ENCODE data around the gene TULP3. TPM values are rescaled to one million over a fixed set of nuclear protein-coding genes. Genes with fewer than 3 reads are reported as not detected.

Gene TULP3
- total RNA-seq, 2 donors from 2014 or later, result 6.7 to 7.1 TPM

GRCh38 chr12:2922329-2922728 is 31.6 kb downstream of the TULP3 start:
- no peaks in the 10 kb centered on the region for H3K9me3 Mint-ChIP-seq
- H3K27me3 Mint-ChIP-seq (ENCODE audit: low read depth), result no peaks in the 10 kb centered on the region
- peaks cover 0 to 3% of the 10 kb centered on the region in 2 donors for H3K36me3 Mint-ChIP-seq (ENCODE audit: insufficient read depth in 2 of 2)

GRCh38 chr12:2923057-2923456 is 32.4 kb downstream of the TULP3 start:
- Mint-ChIP-seq H3K9me3 (no peaks in the 10 kb centered on the region), H3K27ac (no peak overlapping the region), H3K36me3 (ENCODE audit: insufficient read depth in 2 of 2) (peaks cover 0 to 3% of the 10 kb centered on the region in 2 donors), H3K27me3 (ENCODE audit: low read depth) (no peaks in the 10 kb centered on the region), H3K4me1 (ENCODE audit: low read depth) (peaks cover 8% of the 10 kb centered on the region), H3K4me3 (no peak overlapping the region)
- no peak for ATAC-seq (replicated peaks in 1 of 2)
- no peak for DNase-seq

More at GRCh38 chr12:2922329-2922728, 31.6 kb downstream of the TULP3 start:
- Mint-ChIP-seq H3K27ac (no peak overlapping the region), H3K4me1 (ENCODE audit: low read depth) (peaks cover 8% of the 10 kb centered on the region), H3K4me3 (no peak overlapping the region)
- DNase-seq, result no peak
- ATAC-seq (replicated peaks in 1 of 2), result peak; percentile 60 to 62

- Mint-ChIP-seq H3K4me1 (ENCODE audit: low read depth) (peaks cover 8% of the 10 kb centered on the region), H3K4me3 (no peak overlapping the region), H3K36me3 (ENCODE audit: insufficient read depth in 2 of 2) (peaks cover 0 to 3% of the 10 kb centered on the region in 2 donors), H3K27me3 (ENCODE audit: low read depth) (no peaks in the 10 kb centered on the region), H3K9me3 (no peaks in the 10 kb centered on the region), H3K27ac (no peak overlapping the region)
- ATAC-seq (replicated peaks in 1 of 2) (no peak), DNase-seq (no peak)
Observed at GRCh38 chr12:2924019-2924418, 33.3 kb downstream of the TULP3 start.

GRCh38 chr12:2925322-2925995 is 34.8 kb downstream of the TULP3 start:
- no peaks in the 10 kb centered on the region for H3K27me3 Mint-ChIP-seq (ENCODE audit: low read depth)
- H3K9me3 Mint-ChIP-seq, result no peaks in the 10 kb centered on the region
- peaks cover 0 to 3% of the 10 kb centered on the region in 2 donors for H3K36me3 Mint-ChIP-seq (ENCODE audit: insufficient read depth in 2 of 2)
- ATAC-seq (replicated peaks in 1 of 2) (peak; percentile 57 to 84), DNase-seq (no peak)
- H3K4me3 Mint-ChIP-seq, result no peak overlapping the region
- peaks cover 8% of the 10 kb centered on the region for H3K4me1 Mint-ChIP-seq (ENCODE audit: low read depth)
- no peak overlapping the region for H3K27ac Mint-ChIP-seq

- ATAC-seq (replicated peaks in 1 of 2) (no peak), DNase-seq (no peak)
- Mint-ChIP-seq H3K4me3 (no peak overlapping the region), H3K36me3 (ENCODE audit: insufficient read depth in 2 of 2) (no peaks in the 10 kb centered on the region), H3K9me3 (no peaks in the 10 kb centered on the region), H3K4me1 (ENCODE audit: low read depth) (no peaks in the 10 kb centered on the region), H3K27ac (no peak overlapping the region), H3K27me3 (ENCODE audit: low read depth) (no peaks in the 10 kb centered on the region)
Observed at GRCh38 chr12:2930865-2931264, 40.2 kb downstream of the TULP3 start.

GRCh38 chr12:2933586-2933985 is 42.9 kb downstream of the TULP3 start:
- Mint-ChIP-seq H3K27me3 (ENCODE audit: low read depth) (no peaks in the 10 kb centered on the region), H3K4me1 (ENCODE audit: low read depth) (no peaks in the 10 kb centered on the region), H3K9me3 (no peaks in the 10 kb centered on the region), H3K27ac (no peak overlapping the region), H3K4me3 (no peak overlapping the region), H3K36me3 (ENCODE audit: insufficient read depth in 2 of 2) (no peaks in the 10 kb centered on the region)
- no peak for ATAC-seq (replicated peaks in 1 of 2)
- no peak for DNase-seq

GRCh38 chr12:2934371-2934770 is 43.7 kb downstream of the TULP3 start:
- Mint-ChIP-seq H3K9me3 (no peaks in the 10 kb centered on the region), H3K4me1 (ENCODE audit: low read depth) (no peaks in the 10 kb centered on the region), H3K27ac (no peak overlapping the region), H3K27me3 (ENCODE audit: low read depth) (no peaks in the 10 kb centered on the region), H3K4me3 (no peak overlapping the region), H3K36me3 (ENCODE audit: insufficient read depth in 2 of 2) (no peaks in the 10 kb centered on the region)
- ATAC-seq (replicated peaks in 1 of 2), result no peak
- DNase-seq, result no peak

GRCh38 chr12:2936301-2936700 is 45.6 kb downstream of the TULP3 start:
- H3K4me3 Mint-ChIP-seq, result no peak overlapping the region
- H3K27me3 Mint-ChIP-seq (ENCODE audit: low read depth), result no peaks in the 10 kb centered on the region
- H3K27ac Mint-ChIP-seq, result no peak overlapping the region
- H3K4me1 Mint-ChIP-seq (ENCODE audit: low read depth), result no peaks in the 10 kb centered on the region
- no peaks in the 10 kb centered on the region for H3K9me3 Mint-ChIP-seq
- no peaks in the 10 kb centered on the region for H3K36me3 Mint-ChIP-seq (ENCODE audit: insufficient read depth in 2 of 2)
- DNase-seq (no peak), ATAC-seq (replicated peaks in 1 of 2) (no peak)

- ATAC-seq (replicated peaks in 1 of 2) (no peak), DNase-seq (no peak)
- no peaks in the 10 kb centered on the region for H3K9me3 Mint-ChIP-seq
- no peaks in the 10 kb centered on the region for H3K4me1 Mint-ChIP-seq (ENCODE audit: low read depth)
- no peaks in the 10 kb centered on the region for H3K36me3 Mint-ChIP-seq (ENCODE audit: insufficient read depth in 2 of 2)
- no peak overlapping the region for H3K4me3 Mint-ChIP-seq
- no peak overlapping the region for H3K27ac Mint-ChIP-seq
- no peaks in the 10 kb centered on the region for H3K27me3 Mint-ChIP-seq (ENCODE audit: low read depth)
Observed at GRCh38 chr12:2937500-2937899, 46.8 kb downstream of the TULP3 start.

GRCh38 chr12:2939191-2939590 is 48.5 kb downstream of the TULP3 start:
- Mint-ChIP-seq H3K4me3 (no peak overlapping the region), H3K27me3 (ENCODE audit: low read depth) (no peaks in the 10 kb centered on the region), H3K27ac (no peak overlapping the region), H3K36me3 (ENCODE audit: insufficient read depth in 2 of 2) (no peaks in the 10 kb centered on the region), H3K4me1 (ENCODE audit: low read depth) (no peaks in the 10 kb centered on the region), H3K9me3 (no peaks in the 10 kb centered on the region)
- ATAC-seq (replicated peaks in 1 of 2) (no peak), DNase-seq (no peak)

- Mint-ChIP-seq H3K27me3 (ENCODE audit: low read depth) (no peaks in the 10 kb centered on the region), H3K4me1 (ENCODE audit: low read depth) (no peaks in the 10 kb centered on the region), H3K27ac (no peak overlapping the region), H3K9me3 (no peaks in the 10 kb centered on the region), H3K36me3 (ENCODE audit: insufficient read depth in 2 of 2) (no peaks in the 10 kb centered on the region), H3K4me3 (no peak overlapping the region)
- DNase-seq (no peak), ATAC-seq (replicated peaks in 1 of 2) (no peak)
Observed at GRCh38 chr12:2940564-2940963, 49.9 kb downstream of the TULP3 start.

GRCh38 chr12:2941524-2941923 is 50.8 kb downstream of the TULP3 start:
- H3K4me3 Mint-ChIP-seq, result no peak overlapping the region
- no peak for DNase-seq
- no peak overlapping the region for H3K27ac Mint-ChIP-seq
- no peaks in the 10 kb centered on the region for H3K36me3 Mint-ChIP-seq (ENCODE audit: insufficient read depth in 2 of 2)
- no peaks in the 10 kb centered on the region for H3K9me3 Mint-ChIP-seq
- no peak for ATAC-seq (replicated peaks in 1 of 2)
- no peaks in the 10 kb centered on the region for H3K4me1 Mint-ChIP-seq (ENCODE audit: low read depth)
- H3K27me3 Mint-ChIP-seq (ENCODE audit: low read depth), result no peaks in the 10 kb centered on the region

GRCh38 chr12:2944401-2945047 is 53.8 kb downstream of the TULP3 start:
- H3K4me3 Mint-ChIP-seq, result peak overlapping the region; percentile 52 to 62
- DNase-seq, result peak; percentile 70 to 77
- peak; percentile 75 to 85 for ATAC-seq (replicated peaks in 1 of 2)

GRCh38 chr12:2949411-2949810 is 58.7 kb downstream of the TULP3 start:
- peaks cover 17% of the 10 kb centered on the region for H3K27me3 Mint-ChIP-seq (ENCODE audit: low read depth)
- no peaks in the 10 kb centered on the region for H3K9me3 Mint-ChIP-seq
- ATAC-seq (replicated peaks in 1 of 2), result no peak
- no peak overlapping the region for H3K4me3 Mint-ChIP-seq
- H3K4me1 Mint-ChIP-seq (ENCODE audit: low read depth), result no peaks in the 10 kb centered on the region
- H3K27ac Mint-ChIP-seq, result no peak overlapping the region
- DNase-seq, result no peak
- no peaks in the 10 kb centered on the region for H3K36me3 Mint-ChIP-seq (ENCODE audit: insufficient read depth in 2 of 2)

More at GRCh38 chr12:2944401-2945047, 53.8 kb downstream of the TULP3 start:
- Mint-ChIP-seq H3K4me1 (ENCODE audit: low read depth) (no peaks in the 10 kb centered on the region), H3K36me3 (ENCODE audit: insufficient read depth in 2 of 2) (no peaks in the 10 kb centered on the region), H3K27ac (no peak overlapping the region), H3K27me3 (ENCODE audit: low read depth) (peaks cover 5% of the 10 kb centered on the region), H3K9me3 (no peaks in the 10 kb centered on the region)

Data from activated T-cell treated with anti-CD3 and anti-CD28 coated beads, Interleukin-2, amount 50 U/mL, for 72 hours (primary cell).